Measurements from ENCODE around the gene SMIM13.

GRCh38 chr6:11139051-11139960 lies 45.7 kb downstream of the SMIM13 start:
- TF ChIP-seq POLR2AphosphoS5 (IDR thresholded peaks at IDR 0.05; ENCODE audit: low read depth, low read length): no peak
- no peak for TF ChIP-seq CTCF (IDR thresholded peaks at IDR 0.05 in 2 of 3, conservative IDR thresholded peaks at IDR 0.05 in 1 of 3; ENCODE audit: borderline replicate concordance in 1 of 3, insufficient read depth in 1 of 3, low read depth in 2 of 3, low read length in 2 of 3)
- no peak for TF ChIP-seq POLR2A (IDR thresholded peaks at IDR 0.05; ENCODE audit: borderline replicate concordance, extremely low read depth, insufficient read depth, insufficient read length)
- no peak for TF ChIP-seq ZBTB33 (IDR thresholded peaks at IDR 0.05; ENCODE audit: extremely low read depth, insufficient replicate concordance, low read length)
- no peak for TF ChIP-seq EZH2 (IDR thresholded peaks at IDR 0.05)

All from HCT116 (cell line).